ENCODE measurements around the gene LRRC46.

LRRC46 gene

DNA sequence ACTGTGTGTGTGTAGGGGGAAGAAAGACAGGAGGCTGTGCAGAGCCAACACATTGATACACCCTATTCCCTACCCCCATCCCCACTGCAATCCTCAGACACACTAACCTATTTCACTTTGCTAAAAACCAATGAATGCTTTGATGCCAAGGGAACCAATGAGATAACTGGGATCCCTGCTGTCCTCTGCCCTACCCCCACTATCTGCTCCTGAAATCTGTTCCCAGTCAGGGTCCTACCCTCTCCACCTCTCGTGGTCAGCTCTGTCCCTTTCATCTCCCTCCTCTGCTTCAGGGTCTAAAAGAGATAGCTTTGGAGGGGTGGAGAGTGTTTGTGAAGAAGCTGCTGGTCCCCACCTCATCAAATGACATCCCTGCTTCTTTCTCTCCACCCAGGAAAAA lies 38.6 kb downstream of the LRRC46 start:
- ATAC-seq, result no peak
- TF ChIP-seq ESRRG (CRISPR knock-in tag; IDR thresholded peaks at IDR 0.05), result no peak
- TF ChIP-seq GLIS3 (CRISPR knock-in tag; IDR thresholded peaks at IDR 0.05), result no peak
- TF ChIP-seq, protein P1, sequence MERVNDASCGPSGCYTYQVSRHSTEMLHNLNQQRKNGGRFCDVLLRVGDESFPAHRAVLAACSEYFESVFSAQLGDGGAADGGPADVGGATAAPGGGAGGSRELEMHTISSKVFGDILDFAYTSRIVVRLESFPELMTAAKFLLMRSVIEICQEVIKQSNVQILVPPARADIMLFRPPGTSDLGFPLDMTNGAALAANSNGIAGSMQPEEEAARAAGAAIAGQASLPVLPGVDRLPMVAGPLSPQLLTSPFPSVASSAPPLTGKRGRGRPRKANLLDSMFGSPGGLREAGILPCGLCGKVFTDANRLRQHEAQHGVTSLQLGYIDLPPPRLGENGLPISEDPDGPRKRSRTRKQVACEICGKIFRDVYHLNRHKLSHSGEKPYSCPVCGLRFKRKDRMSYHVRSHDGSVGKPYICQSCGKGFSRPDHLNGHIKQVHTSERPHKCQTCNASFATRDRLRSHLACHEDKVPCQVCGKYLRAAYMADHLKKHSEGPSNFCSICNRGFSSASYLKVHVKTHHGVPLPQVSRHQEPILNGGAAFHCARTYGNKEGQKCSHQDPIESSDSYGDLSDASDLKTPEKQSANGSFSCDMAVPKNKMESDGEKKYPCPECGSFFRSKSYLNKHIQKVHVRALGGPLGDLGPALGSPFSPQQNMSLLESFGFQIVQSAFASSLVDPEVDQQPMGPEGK (CRISPR knock-in tag; IDR thresholded peaks at IDR 0.05; ENCODE audit: borderline replicate concordance), result no peak
- TF ChIP-seq CSDC2 (CRISPR knock-in tag; IDR thresholded peaks at IDR 0.05), result no peak
- TF ChIP-seq PPARA (CRISPR knock-in tag; IDR thresholded peaks at IDR 0.05; ENCODE audit: borderline replicate concordance), result no peak
- no peak for TF ChIP-seq ZNF70 (CRISPR knock-in tag; IDR thresholded peaks at IDR 0.05)
- TF ChIP-seq, protein P2, sequence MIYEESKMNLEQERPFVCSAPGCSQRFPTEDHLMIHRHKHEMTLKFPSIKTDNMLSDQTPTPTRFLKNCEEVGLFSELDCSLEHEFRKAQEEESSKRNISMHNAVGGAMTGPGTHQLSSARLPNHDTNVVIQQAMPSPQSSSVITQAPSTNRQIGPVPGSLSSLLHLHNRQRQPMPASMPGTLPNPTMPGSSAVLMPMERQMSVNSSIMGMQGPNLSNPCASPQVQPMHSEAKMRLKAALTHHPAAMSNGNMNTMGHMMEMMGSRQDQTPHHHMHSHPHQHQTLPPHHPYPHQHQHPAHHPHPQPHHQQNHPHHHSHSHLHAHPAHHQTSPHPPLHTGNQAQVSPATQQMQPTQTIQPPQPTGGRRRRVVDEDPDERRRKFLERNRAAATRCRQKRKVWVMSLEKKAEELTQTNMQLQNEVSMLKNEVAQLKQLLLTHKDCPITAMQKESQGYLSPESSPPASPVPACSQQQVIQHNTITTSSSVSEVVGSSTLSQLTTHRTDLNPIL (CRISPR knock-in tag; IDR thresholded peaks at IDR 0.05; ENCODE audit: low read depth), result no peak
- no peak for TF ChIP-seq TCF4 (CRISPR knock-in tag; IDR thresholded peaks at IDR 0.05; ENCODE audit: borderline replicate concordance)
- TF ChIP-seq, protein P3, sequence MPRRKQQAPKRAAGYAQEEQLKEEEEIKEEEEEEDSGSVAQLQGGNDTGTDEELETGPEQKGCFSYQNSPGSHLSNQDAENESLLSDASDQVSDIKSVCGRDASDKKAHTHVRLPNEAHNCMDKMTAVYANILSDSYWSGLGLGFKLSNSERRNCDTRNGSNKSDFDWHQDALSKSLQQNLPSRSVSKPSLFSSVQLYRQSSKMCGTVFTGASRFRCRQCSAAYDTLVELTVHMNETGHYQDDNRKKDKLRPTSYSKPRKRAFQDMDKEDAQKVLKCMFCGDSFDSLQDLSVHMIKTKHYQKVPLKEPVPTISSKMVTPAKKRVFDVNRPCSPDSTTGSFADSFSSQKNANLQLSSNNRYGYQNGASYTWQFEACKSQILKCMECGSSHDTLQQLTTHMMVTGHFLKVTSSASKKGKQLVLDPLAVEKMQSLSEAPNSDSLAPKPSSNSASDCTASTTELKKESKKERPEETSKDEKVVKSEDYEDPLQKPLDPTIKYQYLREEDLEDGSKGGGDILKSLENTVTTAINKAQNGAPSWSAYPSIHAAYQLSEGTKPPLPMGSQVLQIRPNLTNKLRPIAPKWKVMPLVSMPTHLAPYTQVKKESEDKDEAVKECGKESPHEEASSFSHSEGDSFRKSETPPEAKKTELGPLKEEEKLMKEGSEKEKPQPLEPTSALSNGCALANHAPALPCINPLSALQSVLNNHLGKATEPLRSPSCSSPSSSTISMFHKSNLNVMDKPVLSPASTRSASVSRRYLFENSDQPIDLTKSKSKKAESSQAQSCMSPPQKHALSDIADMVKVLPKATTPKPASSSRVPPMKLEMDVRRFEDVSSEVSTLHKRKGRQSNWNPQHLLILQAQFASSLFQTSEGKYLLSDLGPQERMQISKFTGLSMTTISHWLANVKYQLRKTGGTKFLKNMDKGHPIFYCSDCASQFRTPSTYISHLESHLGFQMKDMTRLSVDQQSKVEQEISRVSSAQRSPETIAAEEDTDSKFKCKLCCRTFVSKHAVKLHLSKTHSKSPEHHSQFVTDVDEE (CRISPR knock-in tag; IDR thresholded peaks at IDR 0.05), result no peak
- TF ChIP-seq ZNF565 (CRISPR knock-in tag; conservative IDR thresholded peaks at IDR 0.05; ENCODE audit: low read depth), result no peak
- TF ChIP-seq ZNF8 (CRISPR knock-in tag; IDR thresholded peaks at IDR 0.05), result no peak

DNA sequence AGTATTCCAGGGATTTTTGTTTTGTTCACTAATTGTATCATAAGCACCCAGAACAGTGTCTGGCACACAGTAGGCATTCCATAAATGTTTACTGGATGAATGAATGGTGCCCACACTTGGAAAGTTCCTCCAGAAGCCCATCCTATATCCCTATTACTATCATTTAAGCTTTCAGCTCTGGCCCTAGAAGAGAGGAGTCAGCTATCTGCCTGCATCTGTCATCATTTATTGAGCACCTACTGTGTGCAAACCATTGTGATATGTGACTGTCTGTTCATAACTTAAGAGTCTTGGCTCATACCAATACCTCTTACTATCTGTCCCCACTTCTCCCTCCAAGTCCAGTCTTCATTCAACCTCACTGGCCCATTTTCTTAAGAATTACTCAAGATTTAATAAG lies 39.6 kb downstream of the LRRC46 start:
- no peak for ATAC-seq

DNA sequence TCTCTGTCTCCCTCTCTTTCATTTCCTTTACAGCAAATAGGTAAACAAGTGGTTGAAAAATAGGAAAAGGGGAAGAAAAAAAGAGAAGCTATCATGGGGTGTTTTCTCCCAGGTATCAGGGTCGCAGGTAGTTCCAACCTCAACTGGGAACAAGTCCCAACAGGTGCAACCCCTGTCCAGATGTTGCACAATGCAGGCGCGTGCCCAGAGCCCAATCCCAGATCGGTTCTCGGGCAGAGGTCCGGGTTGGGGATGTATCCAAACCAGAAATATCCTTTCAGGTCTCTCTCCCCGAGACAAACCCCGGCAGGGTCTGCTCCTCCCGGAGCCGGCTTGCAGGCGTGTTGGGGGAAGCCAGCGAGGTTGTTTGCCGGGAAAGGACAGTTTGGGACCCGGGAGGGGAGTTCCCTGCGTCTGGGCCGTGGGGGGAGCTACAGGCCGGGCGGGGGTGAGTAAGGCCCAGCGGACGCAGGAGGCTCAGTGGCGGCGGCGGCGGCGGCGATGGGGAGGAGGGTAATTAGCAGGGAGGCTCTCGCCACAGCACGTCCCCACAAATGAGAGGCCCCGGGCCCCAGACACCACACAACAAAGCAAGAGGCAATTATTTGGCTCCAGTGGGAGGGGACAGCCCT lies 40.7 kb downstream of the LRRC46 start:
- ATAC-seq, result no peak
- no peak for TF ChIP-seq ZNF8 (CRISPR knock-in tag; IDR thresholded peaks at IDR 0.05)
- TF ChIP-seq CSDC2 (CRISPR knock-in tag; IDR thresholded peaks at IDR 0.05), result no peak
- TF ChIP-seq TCF4 (CRISPR knock-in tag; IDR thresholded peaks at IDR 0.05; ENCODE audit: borderline replicate concordance), result no peak
- TF ChIP-seq OSR1 (CRISPR knock-in tag; IDR thresholded peaks at IDR 0.05), result no peak
- TF ChIP-seq ESRRG (CRISPR knock-in tag; IDR thresholded peaks at IDR 0.05), result no peak
- TF ChIP-seq ISL1 (CRISPR knock-in tag; IDR thresholded peaks at IDR 0.05), result no peak
- no peak for TF ChIP-seq PPARA (CRISPR knock-in tag; IDR thresholded peaks at IDR 0.05; ENCODE audit: borderline replicate concordance)
- TF ChIP-seq, protein P1 (CRISPR knock-in tag; IDR thresholded peaks at IDR 0.05; ENCODE audit: borderline replicate concordance), result no peak
- TF ChIP-seq ZNF565 (CRISPR knock-in tag; conservative IDR thresholded peaks at IDR 0.05; ENCODE audit: low read depth), result no peak
- TF ChIP-seq, protein P2 (CRISPR knock-in tag; IDR thresholded peaks at IDR 0.05; ENCODE audit: low read depth), result no peak
- TF ChIP-seq, protein P3 (CRISPR knock-in tag; IDR thresholded peaks at IDR 0.05), result no peak
- TF ChIP-seq SNAI2 (CRISPR knock-in tag; IDR thresholded peaks at IDR 0.05), result no peak
- TF ChIP-seq RARB (CRISPR knock-in tag; IDR thresholded peaks at IDR 0.05), result no peak
- TF ChIP-seq ZFP30 (CRISPR knock-in tag; IDR thresholded peaks at IDR 0.05), result no peak

More for the DNA sequence above, 39.6 kb downstream of the LRRC46 start:
- TF ChIP-seq PPARA (CRISPR knock-in tag; IDR thresholded peaks at IDR 0.05; ENCODE audit: borderline replicate concordance), result no peak
- no peak for TF ChIP-seq GLIS3 (CRISPR knock-in tag; IDR thresholded peaks at IDR 0.05)
- TF ChIP-seq, protein P3 (CRISPR knock-in tag; IDR thresholded peaks at IDR 0.05), result no peak
- TF ChIP-seq SNAI2 (CRISPR knock-in tag; IDR thresholded peaks at IDR 0.05), result no peak
- TF ChIP-seq OSR1 (CRISPR knock-in tag; IDR thresholded peaks at IDR 0.05), result no peak
